Activated CD4-positive, CD25-positive, alpha-beta regulatory T cell treated with anti-CD3 and anti-CD28 coated beads, Interleukin-2, amount 50 U/mL, for 24 hours (primary cell): Measurements from ENCODE around the gene NXT1.

Experiments used
- ATAC-seq, 2 donors: fragments of 150-1000 bp; cut with Tn5 transposase; one replicate each; pipeline ENCODE4 v1.10.0; 2021; ENCODE audit warnings: mild to moderate bottlenecking in 1 of 2, moderate library complexity in 1 of 2

The NXT1 gene

GRCh38 chr20:23393996-23394775 is 43.6 kb downstream of the NXT1 start:
- no peak for ATAC-seq

GRCh38 chr20:23396950-23397627 is 46.5 kb downstream of the NXT1 start:
- ATAC-seq, result no peak

GRCh38 chr20:23397961-23398360 is 47.4 kb downstream of the NXT1 start:
- no peak for ATAC-seq

GRCh38 chr20:23399568-23400241 is 49.1 kb downstream of the NXT1 start:
- peak; percentile 92 to 94 for ATAC-seq

GRCh38 chr20:23401051-23401450 is 50.5 kb downstream of the NXT1 start:
- no peak for ATAC-seq

GRCh38 chr20:23403751-23404150 is 53.2 kb downstream of the NXT1 start:
- ATAC-seq, result no peak

GRCh38 chr20:23404196-23404595 is 53.6 kb downstream of the NXT1 start:
- no peak for ATAC-seq
